ENCODE results near the gene TMEM273. TPM values are rescaled to one million over a fixed set of nuclear protein-coding genes. Genes with fewer than 3 reads are reported as not detected.

Gene TMEM273
- total and polyA plus RNA-seq, 8 donors: 5.5 to 46.9 (median 7.0) TPM

DNA sequence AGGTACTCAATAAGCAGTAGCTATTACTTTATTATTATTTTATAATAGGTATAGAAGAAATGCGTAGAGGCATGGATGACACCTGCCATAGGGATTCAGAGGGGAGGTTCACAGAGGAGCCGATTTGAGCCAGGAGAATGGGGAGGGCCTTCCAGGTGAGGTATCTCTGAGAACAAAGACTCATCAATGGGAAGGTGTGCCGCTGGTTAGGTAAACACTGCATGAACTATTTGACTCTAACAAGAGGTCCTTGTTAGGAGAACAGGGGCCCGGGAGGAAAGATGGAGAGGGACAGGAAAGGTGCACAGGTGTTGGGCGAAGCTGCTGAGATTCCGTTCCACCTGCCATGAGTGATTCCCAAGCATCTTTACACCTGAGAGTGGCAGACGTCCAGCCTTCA, 41.8 kb upstream of the TMEM273 start:
- ATAC-seq (peak; percentile 29), DNase-seq (no peak)
- no peak overlapping the region for H3K27ac ChIP-seq
- intact Hi-C loops (cut with DNase I): no loop called here
- TF ChIP-seq, protein P1, sequence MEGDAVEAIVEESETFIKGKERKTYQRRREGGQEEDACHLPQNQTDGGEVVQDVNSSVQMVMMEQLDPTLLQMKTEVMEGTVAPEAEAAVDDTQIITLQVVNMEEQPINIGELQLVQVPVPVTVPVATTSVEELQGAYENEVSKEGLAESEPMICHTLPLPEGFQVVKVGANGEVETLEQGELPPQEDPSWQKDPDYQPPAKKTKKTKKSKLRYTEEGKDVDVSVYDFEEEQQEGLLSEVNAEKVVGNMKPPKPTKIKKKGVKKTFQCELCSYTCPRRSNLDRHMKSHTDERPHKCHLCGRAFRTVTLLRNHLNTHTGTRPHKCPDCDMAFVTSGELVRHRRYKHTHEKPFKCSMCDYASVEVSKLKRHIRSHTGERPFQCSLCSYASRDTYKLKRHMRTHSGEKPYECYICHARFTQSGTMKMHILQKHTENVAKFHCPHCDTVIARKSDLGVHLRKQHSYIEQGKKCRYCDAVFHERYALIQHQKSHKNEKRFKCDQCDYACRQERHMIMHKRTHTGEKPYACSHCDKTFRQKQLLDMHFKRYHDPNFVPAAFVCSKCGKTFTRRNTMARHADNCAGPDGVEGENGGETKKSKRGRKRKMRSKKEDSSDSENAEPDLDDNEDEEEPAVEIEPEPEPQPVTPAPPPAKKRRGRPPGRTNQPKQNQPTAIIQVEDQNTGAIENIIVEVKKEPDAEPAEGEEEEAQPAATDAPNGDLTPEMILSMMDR (IDR thresholded peaks at IDR 0.05): no peak
- no peak overlapping the region for H3K4me3 ChIP-seq
- H3K36me3 ChIP-seq: no peaks in the 10 kb centered on the region
- H3K4me1 ChIP-seq: no peaks in the 10 kb centered on the region
- H3K9me3 ChIP-seq: no peaks in the 10 kb centered on the region
- no peaks in the 10 kb centered on the region for H3K27me3 ChIP-seq

- Histone ChIP-seq H3K9me3 (no peaks in the 10 kb centered on the region), H3K4me3 (no peak overlapping the region), H3K27ac (no peak overlapping the region), H3K36me3 (no peaks in the 10 kb centered on the region), H3K27me3 (no peaks in the 10 kb centered on the region), H3K4me1 (no peaks in the 10 kb centered on the region)
- no peak for ATAC-seq
- TF ChIP-seq, protein P1 (IDR thresholded peaks at IDR 0.05): no peak
- intact Hi-C loops (cut with DNase I): no loop called here
- DNase-seq: no peak
These were observed 40.5 kb upstream of the TMEM273 start for GRCh38 chr10:49228677-49229076.

DNA sequence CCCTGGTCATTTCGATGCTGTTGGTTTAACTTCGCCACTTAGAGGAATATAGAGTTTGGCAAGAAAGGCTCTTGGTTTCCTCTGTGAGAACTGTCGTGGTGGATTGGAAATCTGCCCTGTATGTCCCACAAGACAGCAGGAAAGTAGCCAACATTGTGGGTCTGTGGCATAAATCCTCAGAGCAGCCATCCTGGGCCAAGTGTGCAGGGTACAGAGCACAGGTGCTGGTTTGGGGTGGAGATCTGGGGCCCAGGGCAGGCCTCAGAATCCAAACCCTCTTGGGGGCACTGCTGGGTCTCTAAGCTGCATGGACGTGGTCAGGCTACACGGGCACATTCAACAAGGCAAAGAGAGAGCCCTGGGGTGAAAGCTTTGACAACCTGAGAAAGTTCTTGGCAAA, 39.2 kb upstream of the TMEM273 start:
- intact Hi-C loops (cut with DNase I): no loop called here
- H3K4me3 ChIP-seq: no peak overlapping the region
- ATAC-seq: no peak
- DNase-seq: no peak
- H3K4me1 ChIP-seq: no peaks in the 10 kb centered on the region
- H3K9me3 ChIP-seq: no peaks in the 10 kb centered on the region
- no peak overlapping the region for H3K27ac ChIP-seq
- H3K36me3 ChIP-seq: no peaks in the 10 kb centered on the region
- no peaks in the 10 kb centered on the region for H3K27me3 ChIP-seq
- TF ChIP-seq, protein P1 (IDR thresholded peaks at IDR 0.05): no peak

DNA sequence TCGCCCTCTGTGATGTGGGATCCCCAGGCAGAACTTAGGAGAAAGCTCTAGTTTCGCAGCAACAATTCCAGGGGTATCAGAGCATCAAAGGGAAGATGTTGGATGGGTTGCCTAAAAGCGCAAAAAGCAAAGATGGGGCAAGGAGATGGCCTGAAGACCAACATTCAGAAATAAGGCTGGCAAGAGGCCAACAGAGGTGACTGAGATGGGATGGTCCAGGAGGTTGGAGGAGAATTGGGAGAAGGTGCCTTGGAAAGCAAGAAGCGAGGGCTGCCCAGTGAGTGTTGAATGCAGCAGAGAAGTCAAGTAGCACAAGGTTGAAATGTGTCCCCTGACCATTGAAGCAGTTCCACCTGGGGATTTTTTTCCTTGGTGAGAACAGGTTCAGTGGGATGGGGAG, 38.4 kb upstream of the TMEM273 start:
- H3K36me3 ChIP-seq: no peaks in the 10 kb centered on the region
- peaks cover 0 to 2% of the 10 kb centered on the region in 2 donors for H3K9me3 ChIP-seq
- no peaks in the 10 kb centered on the region for H3K27me3 ChIP-seq
- no peaks in the 10 kb centered on the region for H3K4me1 ChIP-seq
- H3K4me3 ChIP-seq: no peak overlapping the region
- intact Hi-C loops (cut with DNase I): no loop called here
- TF ChIP-seq, protein P1 (IDR thresholded peaks at IDR 0.05): no peak
- DNase-seq: no peak
- ATAC-seq: no peak
- H3K27ac ChIP-seq: no peak overlapping the region

DNA sequence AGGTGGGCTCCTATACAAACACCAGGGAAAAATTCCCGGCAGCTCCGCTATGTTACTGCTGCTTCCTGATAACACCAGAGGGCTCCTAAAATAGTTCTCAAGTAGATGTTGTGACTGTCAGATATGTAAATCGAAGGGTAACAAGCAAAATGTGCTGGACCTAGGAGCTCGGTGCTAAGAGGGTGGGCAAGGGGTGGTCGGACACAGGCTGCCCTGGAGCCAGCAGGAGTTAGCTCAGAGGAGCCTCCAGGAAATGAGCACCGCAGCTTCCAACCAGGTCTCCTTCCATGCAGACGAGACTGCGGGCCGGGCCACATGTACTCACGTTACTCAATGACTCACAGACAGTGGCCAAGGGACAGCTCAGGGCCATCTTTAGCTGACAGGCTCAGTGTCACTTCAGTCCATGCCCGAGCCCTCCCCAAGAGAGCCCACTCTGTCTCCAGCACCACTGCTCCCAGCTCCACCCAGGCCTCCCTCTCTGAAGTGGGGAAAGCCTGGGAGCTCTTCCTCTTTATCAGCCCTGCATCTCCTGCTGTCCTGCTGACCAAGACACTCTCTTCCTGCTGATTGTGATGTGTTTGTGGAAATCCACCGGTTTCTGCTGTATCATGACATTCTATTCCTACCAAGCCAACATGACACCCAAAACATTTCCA, 37.2 kb upstream of the TMEM273 start:
- H3K27me3 ChIP-seq: no peaks in the 10 kb centered on the region
- peaks cover 0 to 2% of the 10 kb centered on the region in 2 donors for H3K9me3 ChIP-seq
- H3K4me3 ChIP-seq: no peak overlapping the region
- H3K27ac ChIP-seq: no peak overlapping the region
- no peaks in the 10 kb centered on the region for H3K36me3 ChIP-seq
- peak; percentile 49 for ATAC-seq
- DNase-seq: no peak
- TF ChIP-seq, protein P1 (IDR thresholded peaks at IDR 0.05): no peak
- intact Hi-C loops (cut with DNase I): no loop called here
- H3K4me1 ChIP-seq: no peaks in the 10 kb centered on the region

All from left lung (tissue), 10 donors.